Measurements from ENCODE around the gene CRLF2. TPM values are rescaled to one million over a fixed set of nuclear protein-coding genes. Genes with fewer than 3 reads are reported as not detected.
"Not testable (repeated sequence)": the region's sequence is repeated elsewhere in the genome, so short reads cannot be mapped to it uniquely, and the experiment has no call there.

Gene CRLF2, protein sequence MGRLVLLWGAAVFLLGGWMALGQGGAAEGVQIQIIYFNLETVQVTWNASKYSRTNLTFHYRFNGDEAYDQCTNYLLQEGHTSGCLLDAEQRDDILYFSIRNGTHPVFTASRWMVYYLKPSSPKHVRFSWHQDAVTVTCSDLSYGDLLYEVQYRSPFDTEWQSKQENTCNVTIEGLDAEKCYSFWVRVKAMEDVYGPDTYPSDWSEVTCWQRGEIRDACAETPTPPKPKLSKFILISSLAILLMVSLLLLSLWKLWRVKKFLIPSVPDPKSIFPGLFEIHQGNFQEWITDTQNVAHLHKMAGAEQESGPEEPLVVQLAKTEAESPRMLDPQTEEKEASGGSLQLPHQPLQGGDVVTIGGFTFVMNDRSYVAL
- not detected in 3 replicates for total RNA-seq

DNA sequence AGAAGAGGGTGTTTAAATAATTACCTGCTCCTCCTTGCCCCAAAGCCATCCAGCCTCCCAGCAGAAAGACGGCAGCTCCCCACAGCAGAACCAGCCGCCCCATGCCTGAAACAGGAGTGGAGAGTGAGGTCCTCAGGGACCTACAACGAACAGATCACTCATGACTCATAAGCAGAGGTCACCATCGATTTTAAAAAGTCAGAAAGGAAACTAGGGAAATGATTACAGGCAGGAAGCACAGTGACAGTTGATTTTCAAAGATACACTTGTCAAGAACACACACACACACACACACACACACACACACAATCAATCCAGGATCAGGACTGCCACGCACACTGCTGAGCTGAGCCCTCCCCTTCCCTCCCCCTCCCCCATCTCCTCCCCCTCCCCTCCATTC lies at the start of gene CRLF2:
TSS of gene CRLF2 (minus strand) at position 118 of the 400 bp plus-strand sequence. CDS start at position 103, 15 bp downstream.
- H3K36me3 Mint-ChIP-seq, result no peaks in the 10 kb centered on the region
- no peak within 1 kb of the TSS for H3K4me3 Mint-ChIP-seq
- TF ChIP-seq, protein P1, sequence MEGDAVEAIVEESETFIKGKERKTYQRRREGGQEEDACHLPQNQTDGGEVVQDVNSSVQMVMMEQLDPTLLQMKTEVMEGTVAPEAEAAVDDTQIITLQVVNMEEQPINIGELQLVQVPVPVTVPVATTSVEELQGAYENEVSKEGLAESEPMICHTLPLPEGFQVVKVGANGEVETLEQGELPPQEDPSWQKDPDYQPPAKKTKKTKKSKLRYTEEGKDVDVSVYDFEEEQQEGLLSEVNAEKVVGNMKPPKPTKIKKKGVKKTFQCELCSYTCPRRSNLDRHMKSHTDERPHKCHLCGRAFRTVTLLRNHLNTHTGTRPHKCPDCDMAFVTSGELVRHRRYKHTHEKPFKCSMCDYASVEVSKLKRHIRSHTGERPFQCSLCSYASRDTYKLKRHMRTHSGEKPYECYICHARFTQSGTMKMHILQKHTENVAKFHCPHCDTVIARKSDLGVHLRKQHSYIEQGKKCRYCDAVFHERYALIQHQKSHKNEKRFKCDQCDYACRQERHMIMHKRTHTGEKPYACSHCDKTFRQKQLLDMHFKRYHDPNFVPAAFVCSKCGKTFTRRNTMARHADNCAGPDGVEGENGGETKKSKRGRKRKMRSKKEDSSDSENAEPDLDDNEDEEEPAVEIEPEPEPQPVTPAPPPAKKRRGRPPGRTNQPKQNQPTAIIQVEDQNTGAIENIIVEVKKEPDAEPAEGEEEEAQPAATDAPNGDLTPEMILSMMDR (IDR thresholded peaks at IDR 0.05; ENCODE audit: unreplicated experiment), result no peak
- no peaks in the 10 kb centered on the region for H3K9me3 Mint-ChIP-seq
- no peak for DNase-seq (ENCODE audit: low spot score in 2 of 2, unreplicated experiment in 2 of 2)
- no peak within 1 kb of the TSS for H3K27ac Mint-ChIP-seq
- peaks cover 4% of the 10 kb centered on the region for H3K4me1 Mint-ChIP-seq
- peaks cover 5% of the 10 kb centered on the region for H3K27me3 Mint-ChIP-seq (ENCODE audit: low read depth)

DNA sequence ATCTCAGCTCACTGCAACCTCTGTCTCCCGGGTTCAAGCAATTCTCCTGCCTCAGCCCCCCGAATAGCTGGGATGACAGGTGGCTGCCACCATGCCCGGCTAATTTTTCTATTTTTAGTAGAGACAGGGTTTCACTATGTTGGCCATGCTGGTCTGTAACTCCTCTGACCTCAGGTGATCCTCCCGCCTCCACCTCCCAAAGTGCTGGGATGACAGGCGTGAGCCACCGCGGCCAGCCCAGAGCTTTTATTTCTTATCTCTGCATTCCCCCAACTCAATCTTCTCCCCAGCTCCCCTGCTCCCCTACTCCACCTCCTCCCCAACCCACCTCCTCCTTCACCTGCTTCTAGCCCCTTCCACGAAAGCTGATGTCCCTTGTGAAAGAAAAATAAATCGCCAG lies 49.3 kb upstream of the CRLF2 start:
- not testable (repeated sequence) for H3K4me1 Mint-ChIP-seq; H3K4me3 Mint-ChIP-seq; H3K27ac Mint-ChIP-seq; DNase-seq (ENCODE audit: low spot score in 2 of 2, unreplicated experiment in 2 of 2); H3K27me3 Mint-ChIP-seq (ENCODE audit: low read depth)
- Mint-ChIP-seq H3K36me3 (peaks cover 10% of the 10 kb centered on the region), H3K9me3 (peaks cover 13% of the 10 kb centered on the region)

DNA sequence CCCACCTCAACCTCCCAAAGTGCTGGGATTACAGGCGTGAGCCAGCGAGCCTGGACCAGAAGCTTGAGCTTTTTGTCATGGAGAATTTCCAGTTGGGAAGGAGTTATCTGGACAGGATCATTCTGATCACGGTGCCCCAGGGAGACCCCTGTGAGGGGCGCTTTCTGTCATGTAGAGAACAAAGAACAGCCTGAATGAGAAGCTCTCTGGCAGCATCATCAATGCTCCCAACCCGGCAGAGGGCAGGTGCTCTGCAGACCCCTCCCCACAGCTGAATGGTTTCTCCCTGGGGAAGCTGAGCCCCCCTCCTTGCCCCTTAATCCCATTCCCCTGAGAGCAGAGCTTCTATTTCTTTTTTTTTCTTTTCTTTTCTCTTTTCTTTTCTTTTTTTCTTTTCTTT lies 48.8 kb upstream of the CRLF2 start:
- TF ChIP-seq, protein P1 (IDR thresholded peaks at IDR 0.05; ENCODE audit: unreplicated experiment), result no peak
- H3K4me1 Mint-ChIP-seq, result peaks cover 8% of the 10 kb centered on the region
- peaks cover 9% of the 10 kb centered on the region for H3K9me3 Mint-ChIP-seq
- no peak for DNase-seq (ENCODE audit: low spot score in 2 of 2, unreplicated experiment in 2 of 2)
- H3K27me3 Mint-ChIP-seq (ENCODE audit: low read depth), result no peaks in the 10 kb centered on the region
- peaks cover 10% of the 10 kb centered on the region for H3K36me3 Mint-ChIP-seq
- no peak overlapping the region for H3K27ac Mint-ChIP-seq
- H3K4me3 Mint-ChIP-seq, result no peak overlapping the region

DNA sequence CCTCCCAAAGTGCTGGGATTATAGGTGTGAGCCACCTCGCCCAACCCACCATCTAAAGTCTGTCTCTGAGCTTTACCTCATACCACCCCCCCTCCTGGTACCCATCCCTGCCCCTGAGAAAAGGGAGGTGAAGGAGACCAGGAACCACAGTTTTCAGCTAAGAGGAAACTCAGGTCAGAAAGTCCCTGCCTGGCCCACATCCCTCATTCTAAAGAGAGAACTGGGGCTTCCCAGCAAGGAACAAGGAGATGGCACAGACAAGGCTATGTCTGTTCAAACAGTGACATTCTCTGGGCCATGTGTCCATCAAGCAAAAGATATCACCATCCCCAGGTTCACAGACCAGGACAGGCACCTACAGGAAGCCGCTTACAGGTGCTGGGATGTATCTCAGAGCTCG lies 40.4 kb upstream of the CRLF2 start:
- H3K36me3 Mint-ChIP-seq, result peaks cover 24% of the 10 kb centered on the region
- H3K27ac Mint-ChIP-seq, result no peak overlapping the region
- H3K4me1 Mint-ChIP-seq, result peaks cover 20% of the 10 kb centered on the region
- peaks cover 26% of the 10 kb centered on the region for H3K9me3 Mint-ChIP-seq
- TF ChIP-seq, protein P1 (IDR thresholded peaks at IDR 0.05; ENCODE audit: unreplicated experiment), result no peak
- H3K4me3 Mint-ChIP-seq, result no peak overlapping the region
- H3K27me3 Mint-ChIP-seq (ENCODE audit: low read depth), result no peaks in the 10 kb centered on the region
- no peak for DNase-seq (ENCODE audit: low spot score in 2 of 2, unreplicated experiment in 2 of 2)

DNA sequence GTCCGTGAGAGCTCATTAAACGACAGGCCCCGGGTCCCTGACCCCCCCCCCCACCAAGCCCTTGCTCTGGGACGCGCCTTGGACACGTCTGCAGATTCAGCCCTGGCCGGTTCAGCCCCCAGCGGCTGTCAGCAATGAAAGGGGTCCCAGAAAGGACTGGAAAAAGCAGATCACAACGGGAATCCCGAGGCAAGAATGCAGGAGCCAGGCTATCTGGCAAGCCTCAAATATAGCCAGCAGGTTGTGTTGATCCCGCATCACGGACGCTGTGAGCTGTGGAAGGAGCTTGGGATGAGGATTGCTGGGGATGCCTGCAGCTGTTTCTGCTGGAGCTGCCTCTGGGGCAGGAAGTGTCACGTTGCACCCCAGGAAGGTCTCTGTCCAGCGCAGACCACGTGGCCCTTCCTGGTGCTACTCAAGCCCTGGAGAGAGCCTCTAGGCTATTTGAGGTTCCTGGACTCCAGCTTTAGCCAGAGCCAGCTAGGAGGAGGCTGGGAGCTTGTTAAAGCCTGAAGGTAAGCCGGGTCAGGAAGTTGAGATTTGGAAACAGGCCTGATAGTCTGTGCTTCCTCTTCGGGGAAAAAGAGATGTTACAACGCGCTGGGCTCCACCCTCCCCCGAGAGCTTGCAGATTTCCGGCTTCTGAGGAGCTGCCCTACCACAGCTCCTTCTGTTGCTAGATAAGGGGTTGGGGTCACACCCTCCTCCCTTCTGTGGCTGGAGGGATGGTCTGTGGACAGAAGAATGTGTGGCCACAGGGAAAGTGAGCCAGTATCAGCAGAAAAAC lies 36.8 kb upstream of the CRLF2 start:
- H3K4me3 Mint-ChIP-seq, result peak overlapping the region; percentile 58
- H3K27ac Mint-ChIP-seq, result peak overlapping the region; percentile 89
- peaks cover 17% of the 10 kb centered on the region for H3K36me3 Mint-ChIP-seq
- peaks cover 15% of the 10 kb centered on the region for H3K4me1 Mint-ChIP-seq
- peak in 1 of 2 experiments; percentile 53 for DNase-seq (ENCODE audit: low spot score in 2 of 2, unreplicated experiment in 2 of 2)
- H3K27me3 Mint-ChIP-seq (ENCODE audit: low read depth), result no peaks in the 10 kb centered on the region
- TF ChIP-seq, protein P1 (IDR thresholded peaks at IDR 0.05; ENCODE audit: unreplicated experiment), result no peak
- H3K9me3 Mint-ChIP-seq, result peaks cover 26% of the 10 kb centered on the region
